Measurements from ENCODE around the gene KICS2.
"Not testable (repeated sequence)": the region's sequence is repeated elsewhere in the genome, so short reads cannot be mapped to it uniquely, and the experiment has no call there.

The KICS2 gene

DNA sequence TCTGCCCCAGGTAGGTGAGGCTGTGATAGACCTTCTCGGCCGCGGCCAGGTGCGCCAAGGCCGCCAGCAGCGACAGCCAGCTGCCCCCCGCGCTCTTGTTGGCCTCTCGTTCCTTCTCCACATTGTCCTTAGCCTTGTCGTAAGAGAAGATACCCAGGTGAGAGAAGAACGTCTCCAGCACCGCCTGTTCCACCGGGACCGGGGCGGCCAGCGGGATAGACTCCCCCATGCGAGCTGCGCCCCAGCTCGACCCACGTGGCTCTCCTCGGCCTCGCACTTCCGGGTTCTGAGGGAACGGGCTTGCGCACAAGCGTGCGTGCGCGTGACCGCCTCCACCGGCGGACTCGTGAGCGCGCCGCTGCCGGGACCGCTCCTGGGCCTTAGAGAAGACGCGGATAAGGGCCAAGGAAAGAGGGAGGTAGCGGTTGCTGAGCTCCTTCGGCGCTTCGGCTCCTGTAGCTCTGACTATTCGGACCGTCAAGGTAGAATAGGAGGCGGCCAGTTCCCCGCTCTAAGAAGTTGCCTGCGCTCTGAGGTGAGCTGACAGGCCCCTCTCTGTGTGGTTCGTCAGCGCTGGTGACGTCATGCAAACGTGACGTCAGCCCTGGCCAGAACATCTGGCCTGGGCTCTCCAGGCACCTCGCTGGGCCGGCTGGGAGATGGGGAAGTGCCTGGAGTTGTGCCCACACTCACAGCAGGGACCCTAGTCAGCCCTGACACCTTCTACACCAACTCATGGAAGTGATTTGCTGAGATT is at the start of gene KICS2:
KICS2 (minus strand) TSS at position 288 of the 757 bp plus-strand sequence; CDS start at position 229, 59 bp downstream.
- peak; percentile 93 for DNase-seq (ENCODE audit: low spot score)

DNA sequence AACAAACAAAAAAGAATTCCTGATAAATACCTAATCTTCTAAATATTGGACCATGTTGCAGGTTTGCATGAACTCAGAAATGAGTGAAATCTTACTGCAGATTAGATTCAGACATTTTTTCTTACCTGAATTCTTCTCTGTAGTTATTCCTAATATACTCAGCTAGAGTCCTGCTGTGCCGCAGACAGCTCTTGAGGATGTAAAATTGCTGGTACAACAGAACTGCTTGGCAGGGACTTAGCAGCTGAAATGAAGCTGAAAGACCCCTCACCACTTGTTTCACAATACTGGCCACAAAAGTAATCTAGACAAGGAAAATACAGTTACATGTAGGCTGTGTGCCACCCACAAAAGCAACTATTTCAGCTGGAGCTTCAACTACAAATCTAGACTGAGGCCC is 48.3 kb upstream of the KICS2 start:
- no peak for DNase-seq (ENCODE audit: low spot score)

DNA sequence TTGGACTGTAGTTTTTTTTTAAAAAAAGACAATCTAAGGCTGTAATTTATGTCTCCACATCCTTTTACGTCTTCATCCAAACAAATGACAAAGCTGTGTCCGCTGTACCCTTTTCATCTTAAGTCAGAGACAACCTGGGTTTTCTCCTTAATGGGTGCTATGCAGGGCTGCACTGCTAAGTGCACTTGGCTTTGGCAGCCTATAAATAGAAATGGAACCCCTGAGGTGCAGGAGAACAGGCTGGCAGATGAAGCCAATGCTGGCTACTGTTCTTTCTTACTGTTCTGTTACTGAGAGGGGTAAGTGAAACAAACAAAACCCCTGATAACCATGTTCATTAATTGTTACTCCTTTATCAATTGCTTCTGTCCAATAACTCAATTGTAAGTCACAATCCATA is 47.1 kb upstream of the KICS2 start:
- no peak for DNase-seq (ENCODE audit: low spot score)

DNA sequence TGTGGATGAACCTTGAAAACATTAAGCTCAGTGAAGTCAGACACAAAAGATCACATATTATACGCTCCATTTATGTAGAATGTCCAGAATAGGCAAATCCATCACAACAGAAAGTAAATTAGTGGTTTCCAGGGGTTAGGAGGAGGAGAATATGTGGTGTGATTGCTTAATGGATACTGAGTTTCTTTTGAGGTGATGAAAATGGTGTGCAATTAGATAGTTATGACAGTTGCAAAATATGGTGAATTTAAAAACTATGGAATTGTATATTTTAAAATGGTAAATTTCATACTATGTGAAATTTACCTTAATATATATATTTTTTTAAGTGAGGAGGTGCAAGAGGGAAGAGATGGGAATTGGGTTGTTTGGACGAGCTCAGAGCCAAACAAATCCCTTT is 46.3 kb upstream of the KICS2 start:
- no peak for DNase-seq (ENCODE audit: low spot score)

DNA sequence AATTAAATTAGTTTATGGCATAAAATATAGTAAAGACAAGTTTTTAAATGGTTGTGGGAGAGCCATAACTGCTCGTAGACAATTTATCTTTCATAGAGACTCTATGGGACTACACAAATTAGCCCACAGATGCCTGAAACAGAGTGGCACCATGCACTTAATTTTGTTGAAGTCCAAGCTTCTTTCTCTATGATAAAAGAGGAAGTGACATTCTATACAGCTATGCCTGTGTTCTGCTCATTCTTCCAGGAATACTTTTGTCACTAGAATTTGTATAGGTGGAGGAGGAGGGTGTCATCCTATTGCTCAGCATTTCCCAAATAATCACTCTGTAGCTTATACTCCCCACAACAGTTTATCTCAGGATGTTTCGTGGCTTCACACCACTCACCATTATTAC is 43.7 kb upstream of the KICS2 start:
- no peak for DNase-seq (ENCODE audit: low spot score)

DNA sequence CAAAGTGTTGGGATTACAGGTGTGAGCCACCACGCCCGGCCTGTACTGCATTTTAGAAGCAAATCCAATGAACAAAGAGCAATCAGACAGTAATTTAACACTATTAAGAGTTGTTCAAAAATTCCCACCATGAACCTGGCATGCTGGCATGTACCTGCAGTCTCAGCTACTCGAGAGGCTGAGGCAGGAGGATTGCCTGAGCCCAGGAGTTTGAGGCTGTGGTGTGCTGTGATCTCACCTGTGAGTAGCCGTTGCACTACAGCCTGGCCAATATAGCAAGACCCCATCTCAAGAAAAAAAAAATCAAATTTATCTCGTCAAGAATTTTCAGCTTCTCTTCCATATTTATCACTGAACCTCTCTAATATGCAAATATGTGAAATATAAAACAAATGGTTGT is 39.7 kb upstream of the KICS2 start:
- no peak for DNase-seq (ENCODE audit: low spot score)

DNA sequence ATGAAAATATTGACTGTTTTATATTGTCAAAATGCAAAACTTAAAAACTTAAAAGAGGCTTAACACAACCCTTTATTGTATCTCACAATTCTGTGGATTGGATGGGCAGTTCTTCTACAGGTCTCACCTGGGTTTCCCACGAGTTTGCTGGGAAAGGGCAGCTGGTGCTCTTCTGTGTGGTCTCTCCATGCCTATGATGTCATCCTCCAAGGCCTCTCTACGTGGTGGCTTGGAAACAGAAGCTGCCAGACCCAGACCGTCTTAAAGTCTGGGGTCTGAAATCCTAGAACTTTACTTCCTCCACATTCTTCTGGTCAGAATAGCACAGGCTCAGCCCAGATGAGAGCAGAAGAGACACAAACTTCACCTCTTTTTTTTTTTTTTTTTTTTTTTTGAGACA is 36.5 kb upstream of the KICS2 start:
- DNase-seq (ENCODE audit: low spot score): no peak

DNA sequence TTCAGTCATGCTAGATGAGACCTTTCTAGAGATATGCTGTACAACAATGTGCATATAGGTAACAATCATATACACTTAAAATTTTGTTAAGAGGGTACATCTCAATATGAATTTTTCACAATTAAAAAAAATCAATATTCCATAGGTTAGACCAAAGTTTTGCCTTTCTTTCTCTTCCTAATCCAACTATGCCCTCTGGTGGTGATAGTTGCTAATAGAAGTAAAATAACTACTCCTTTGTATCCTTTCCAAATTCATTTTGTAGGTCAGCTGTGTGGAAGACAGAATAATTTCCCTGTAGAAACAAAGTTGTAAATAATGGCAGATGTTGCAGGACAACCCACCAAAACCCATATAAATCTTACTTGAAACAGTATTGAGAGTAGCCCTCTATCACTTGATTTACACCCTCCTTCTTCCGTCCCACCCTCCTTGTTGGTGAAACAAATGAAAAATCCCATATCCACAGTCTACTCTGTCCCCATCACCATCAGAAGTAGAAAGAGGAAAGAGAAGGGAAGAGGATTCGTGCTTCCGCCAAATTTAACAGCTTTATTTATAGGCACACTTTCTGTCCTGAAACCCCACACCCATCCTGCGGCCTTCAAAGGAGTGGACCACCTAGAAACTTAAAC is 34.2 kb upstream of the KICS2 start:
- DNase-seq (ENCODE audit: low spot score): peak; percentile 80

DNA sequence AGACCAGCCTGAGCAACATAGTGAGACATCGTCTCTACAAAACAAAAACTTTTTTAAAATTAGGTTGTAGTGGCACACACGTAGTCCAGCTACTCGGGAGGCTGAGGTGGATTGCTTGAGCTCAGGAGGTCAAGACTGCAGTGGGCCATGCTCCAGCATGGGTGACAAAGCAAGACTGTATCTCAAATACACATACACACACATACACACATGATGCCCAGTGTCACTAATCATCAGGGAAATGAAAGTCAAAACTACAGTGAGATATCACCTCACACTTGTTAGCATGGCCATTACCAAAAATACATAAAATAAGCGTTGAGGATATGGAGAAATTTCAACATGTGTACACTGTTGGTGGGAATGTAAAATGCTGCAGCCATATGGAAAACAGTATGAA is 33.2 kb upstream of the KICS2 start:
- no peak for DNase-seq (ENCODE audit: low spot score)

DNA sequence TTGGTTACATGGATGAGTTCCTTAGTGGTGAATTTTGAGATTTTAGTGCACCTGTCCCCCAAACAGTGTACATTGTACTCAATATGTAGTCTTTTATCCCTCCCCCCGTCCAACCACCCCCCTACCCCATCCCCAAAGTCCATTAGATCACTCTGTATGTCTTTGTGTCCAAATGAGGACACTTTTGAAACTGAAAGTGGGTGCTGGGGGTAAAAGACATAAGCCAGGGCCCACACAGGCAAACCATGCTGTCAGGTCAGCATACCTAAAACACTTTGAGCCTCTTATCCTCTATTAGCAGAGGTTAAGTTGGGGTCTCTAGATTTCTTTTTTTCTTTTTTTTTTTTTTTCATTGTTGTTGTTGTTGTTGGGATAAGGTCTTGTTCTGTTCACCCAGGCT is 31.3 kb upstream of the KICS2 start:
- no peak for DNase-seq (ENCODE audit: low spot score)

DNA sequence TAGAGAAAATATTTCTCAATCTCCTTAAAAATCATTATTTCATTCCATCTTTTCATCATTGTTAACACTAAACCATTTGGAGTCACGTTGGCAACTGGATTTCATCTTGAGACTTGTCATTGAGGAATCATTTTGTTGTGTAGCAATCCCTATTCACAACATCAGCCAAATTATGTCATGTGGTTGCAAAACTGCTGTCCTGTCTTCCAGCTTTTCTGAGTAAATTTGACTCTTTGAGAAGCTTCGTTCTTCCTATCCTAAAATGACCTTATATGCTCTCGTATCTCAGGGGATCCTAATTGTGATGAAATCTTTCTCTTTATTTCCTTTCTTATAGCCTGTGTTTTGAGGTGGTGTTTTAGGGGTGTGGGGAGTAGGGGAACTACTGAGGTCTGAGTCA is 30.6 kb upstream of the KICS2 start:
- no peak for DNase-seq (ENCODE audit: low spot score)

DNA sequence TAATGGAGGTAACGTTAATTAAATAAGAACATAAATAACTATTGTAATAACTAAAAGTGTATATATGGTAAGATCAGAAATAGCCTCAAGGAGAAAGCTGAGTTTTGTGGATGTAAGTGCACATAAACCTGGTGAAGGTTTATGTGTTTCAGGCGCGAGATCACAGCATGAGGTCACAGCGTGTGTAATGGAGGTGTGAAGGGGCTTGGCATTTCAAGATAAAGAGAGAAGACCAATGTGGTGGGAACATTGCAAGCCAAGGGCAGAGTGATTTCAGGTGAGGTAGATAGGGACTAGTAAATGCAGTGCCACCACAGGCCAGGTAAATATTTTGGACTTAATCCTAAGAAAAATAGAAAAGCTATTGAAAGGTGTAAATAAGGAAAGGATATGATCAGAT is 21.7 kb upstream of the KICS2 start:
- no peak for DNase-seq (ENCODE audit: low spot score)

DNA sequence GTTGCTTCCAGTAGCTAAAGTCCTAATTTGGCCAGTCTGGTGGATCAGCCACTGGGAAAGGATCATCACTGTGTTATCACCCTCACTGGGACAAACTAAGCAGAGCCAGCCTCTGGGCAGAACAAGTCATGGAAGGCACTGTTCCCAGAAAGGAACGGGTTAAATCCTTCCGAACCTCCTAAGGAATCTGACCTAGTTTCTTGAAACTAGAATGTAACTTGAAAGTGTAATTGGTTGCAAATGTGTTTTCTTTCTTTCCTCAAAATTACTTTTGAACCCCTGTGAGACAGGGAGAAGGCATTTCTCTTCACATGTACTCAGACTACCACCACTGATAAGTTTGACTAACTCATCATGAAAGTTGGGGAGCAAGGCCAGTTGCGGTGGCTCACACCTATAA is 18.7 kb upstream of the KICS2 start:
- no peak for DNase-seq (ENCODE audit: low spot score)

DNA sequence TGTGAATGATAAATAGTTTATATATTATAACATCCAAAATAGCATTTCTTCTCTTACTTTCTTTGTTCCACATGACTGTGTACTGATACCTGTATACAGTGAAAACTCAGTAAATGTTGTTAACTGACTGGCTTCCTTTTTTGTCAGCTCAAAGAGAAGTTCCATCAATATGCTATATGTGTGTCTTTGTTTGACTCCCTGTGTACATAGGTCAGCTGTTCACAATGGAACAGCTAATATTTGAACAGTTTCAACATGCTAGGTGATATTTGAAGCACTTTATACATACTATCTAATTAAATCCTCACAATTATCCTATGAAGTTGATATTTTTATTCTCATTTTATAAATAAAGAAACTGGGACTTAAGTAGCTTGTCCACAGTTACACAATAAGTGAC is 15.3 kb upstream of the KICS2 start:
- no peak for DNase-seq (ENCODE audit: low spot score)

DNA sequence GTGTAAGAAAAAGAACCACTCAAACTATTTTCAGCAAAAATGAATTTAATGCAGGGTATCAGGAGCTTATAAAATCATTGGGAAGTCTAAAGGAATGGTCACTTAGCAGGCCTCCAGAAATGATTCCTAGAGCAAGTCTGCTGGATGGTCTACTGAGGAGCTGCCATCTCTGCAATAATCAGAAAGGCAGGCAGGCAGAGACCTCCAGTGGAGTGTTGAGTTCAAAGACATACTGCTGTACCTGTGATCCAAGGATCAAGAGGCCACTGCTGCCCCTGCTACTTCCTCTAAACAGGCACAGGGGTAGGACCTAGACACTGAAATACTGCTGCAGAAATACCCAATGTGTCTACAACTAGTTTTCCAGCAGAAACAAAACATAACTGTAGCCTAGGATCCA is 14.5 kb upstream of the KICS2 start:
- no peak for DNase-seq (ENCODE audit: low spot score)

DNA sequence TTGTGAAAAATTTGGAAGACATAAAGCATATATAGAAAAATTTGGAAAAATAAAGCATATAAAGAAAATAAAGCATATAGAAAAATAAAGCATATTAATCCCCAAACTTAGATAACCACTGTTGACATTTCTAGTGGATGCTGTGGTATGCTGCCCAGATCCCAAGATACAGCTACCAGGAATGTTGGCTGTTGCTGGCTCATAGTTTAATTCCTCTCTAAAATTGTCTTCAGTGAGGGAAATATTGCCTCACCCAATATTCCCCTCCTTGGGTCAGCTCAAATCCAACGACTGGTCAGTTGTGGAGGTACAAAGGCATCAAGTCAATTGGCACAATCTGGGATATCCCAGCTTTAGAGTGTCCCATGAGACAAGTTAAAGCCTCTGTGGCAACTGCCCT is 10.1 kb upstream of the KICS2 start:
- DNase-seq (ENCODE audit: low spot score): no peak

DNA sequence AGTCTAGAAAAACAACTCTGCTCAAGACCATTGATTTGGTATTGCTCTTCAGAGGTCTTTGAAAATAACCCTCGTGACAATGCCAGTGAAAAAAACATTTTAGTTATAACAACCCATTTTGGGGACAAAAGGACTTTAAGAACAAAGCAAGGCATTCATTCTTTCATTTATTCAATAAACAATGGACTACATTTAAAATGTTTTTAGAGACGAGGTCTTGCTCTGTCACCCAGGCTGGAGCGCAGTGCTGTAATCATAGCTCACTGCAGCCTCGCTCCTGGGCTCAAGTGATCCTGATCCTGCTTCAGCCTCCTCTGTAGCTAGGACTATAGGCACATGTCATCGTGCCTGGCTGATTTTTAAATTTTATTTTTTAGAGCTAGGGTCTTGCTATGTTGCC is 7.7 kb upstream of the KICS2 start:
- peak; percentile 84 for DNase-seq (ENCODE audit: low spot score)

DNA sequence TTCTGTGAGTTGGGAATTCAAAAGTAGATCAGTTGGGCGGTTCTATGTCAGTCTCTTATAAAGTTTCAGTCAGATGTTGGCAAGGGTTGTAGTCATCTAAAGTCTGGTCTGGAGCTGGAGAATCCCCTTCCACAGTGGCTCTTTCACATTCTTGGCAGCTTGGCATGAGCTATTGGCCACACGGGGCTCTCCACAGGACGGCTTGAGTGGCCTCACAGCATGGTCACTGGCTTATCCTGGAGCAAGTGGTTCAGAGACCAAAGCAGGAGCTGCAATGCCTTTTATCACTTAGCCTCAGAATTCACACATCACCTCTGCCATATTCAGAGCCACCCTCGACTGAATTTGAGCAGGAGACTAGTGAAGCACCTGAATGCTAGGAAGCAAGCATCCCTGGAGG is 7.1 kb upstream of the KICS2 start:
- no peak for DNase-seq (ENCODE audit: low spot score)

DNA sequence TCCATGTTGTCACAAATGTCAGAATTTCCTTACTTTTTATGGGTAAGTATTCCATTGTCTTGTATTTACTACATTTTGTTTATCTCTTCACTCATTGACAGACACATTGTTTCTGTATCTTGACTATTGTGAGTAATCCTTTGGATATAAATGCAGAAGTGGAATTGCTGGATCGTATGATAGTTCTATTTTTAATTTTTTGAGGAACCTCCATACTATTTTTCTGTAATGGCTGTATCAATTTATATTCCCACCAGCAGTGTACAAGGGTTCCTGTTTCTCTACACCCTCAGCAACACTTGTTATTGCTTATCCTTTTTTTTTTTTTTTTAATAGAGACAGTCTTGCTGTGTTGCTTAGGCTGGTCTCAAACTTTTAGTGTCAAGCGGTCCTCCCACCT is 3.5 kb upstream of the KICS2 start:
- no peak for DNase-seq (ENCODE audit: low spot score)

DNA sequence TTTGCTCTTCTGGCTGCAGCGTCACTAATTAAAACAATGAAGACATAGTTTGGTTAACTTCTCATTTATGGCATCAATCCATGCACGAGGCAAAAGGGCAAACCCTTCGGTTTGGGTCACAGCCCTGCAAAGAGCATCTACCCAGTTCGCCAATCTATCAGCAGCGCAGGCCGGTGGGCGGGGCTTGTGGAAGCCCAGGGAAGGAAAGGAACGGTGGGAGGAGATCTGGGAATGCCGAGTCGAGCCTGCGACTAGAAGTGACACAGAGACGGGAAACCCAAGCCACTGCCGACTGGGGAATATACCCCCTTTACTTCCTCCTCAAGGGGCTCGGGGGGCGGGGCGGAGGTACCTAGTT is 466 bp downstream of the KICS2 start:
- peak; percentile 86 for DNase-seq (ENCODE audit: low spot score)

DNA sequence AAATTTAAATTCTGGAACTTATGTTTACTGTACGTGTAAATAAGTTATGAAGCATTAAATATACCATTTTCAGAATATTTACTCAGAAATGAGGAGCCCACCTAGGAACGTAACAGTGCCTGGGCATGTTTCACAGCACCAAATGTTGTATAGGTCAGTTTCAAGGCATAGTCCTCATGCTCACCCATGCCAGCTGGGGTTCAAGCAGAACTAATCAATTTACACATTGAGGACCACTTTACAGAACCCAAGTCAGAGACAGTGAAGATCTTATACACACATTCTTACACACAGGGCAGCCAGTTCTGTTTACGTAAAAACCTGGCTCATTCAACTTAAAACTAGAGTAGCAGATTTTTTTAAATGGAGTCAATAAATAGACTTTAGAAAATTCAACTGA is 2.0 kb downstream of the KICS2 start:
- DNase-seq (ENCODE audit: low spot score): no peak

DNA sequence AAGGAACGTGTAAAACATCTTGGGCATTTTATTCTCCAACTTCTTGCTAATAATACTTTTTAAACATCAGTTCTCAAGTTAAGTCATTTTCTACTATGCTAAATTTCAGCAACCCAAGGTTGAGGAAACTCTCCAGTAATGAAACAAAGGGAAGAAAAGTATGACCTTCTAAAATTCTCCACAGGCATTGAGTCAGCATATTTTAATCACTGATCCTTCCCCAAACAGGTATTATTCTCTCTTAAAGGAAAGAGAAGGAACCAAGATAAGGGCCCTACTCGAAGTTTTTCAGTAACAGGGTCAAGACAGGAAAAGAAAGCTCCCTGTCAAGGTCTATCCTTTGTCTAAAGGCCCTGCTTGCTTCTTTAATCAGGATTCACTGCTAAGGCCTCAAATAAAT is 3.0 kb downstream of the KICS2 start:
- no peak for DNase-seq (ENCODE audit: low spot score)

DNA sequence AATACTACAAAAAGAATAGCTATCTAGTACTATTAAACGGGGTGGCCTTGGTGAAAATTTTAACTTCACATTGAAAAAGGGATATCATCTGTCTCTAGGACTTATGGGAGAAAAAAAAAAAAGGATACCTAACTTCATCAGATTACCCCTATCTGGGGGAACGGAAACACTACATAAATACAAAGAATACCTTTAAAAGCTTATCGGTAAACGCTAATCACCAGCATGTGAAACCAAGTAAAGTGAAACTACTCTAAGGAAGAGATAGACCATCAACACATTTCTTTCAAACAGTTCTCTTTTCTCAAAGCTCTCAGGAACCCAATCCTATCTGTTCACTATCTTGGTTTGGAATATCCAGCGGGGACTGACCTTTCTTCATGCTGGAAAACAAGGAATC is 3.5 kb downstream of the KICS2 start:
- DNase-seq (ENCODE audit: low spot score): no peak

DNA sequence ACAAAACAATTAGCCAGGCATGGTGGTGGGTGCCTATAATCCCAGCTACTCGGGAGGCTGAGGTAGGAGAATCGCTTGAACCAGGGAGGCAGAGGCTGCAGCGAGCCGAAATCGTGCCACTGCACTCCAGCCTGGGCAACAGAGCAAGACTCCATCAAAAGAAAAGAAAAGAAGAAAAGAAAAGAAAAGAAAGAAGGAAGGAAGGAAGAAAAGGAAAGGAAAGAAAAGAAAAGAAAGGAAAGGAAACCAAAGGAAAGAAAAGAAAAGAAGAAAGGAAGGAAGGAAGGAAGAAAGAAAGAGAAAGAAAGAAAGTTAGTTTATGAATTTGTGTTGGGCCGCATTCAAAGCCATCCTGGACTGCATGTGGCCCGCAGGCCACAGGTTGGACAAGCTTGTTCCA is 4.5 kb downstream of the KICS2 start:
- DNase-seq (ENCODE audit: low spot score): not testable (repeated sequence)

Measured in putamen (tissue), 1 donor.